ENCODE results near the gene SF1.
A peak's percentile ranks its signal among the peaks of the same experiment; 100 is the strongest.

GRCh38 chr11:64742889-64743590 lies 35.3 kb downstream of the SF1 start:
- peak; percentile 80 for TF ChIP-seq CTCF (IDR thresholded peaks at IDR 0.05; ENCODE audit: low read length)
- TF ChIP-seq EZH2 (optimal IDR thresholded peaks at IDR 0.05; ENCODE audit: low read depth, low read length): no peak
- TF ChIP-seq EZH2phosphoT487 (IDR thresholded peaks at IDR 0.05; ENCODE audit: low read length): no peak

Data from MM.1S (cell line).